Neural progenitor cell (in vitro differentiated cells): Measurements from ENCODE around the gene GATAD2B.

ENCODE experiments used
- EZH2phosphoT487 ChIP-seq: fragments of 200-600 bp; sonication (generic); IDR thresholded peaks from 2 replicates; pipeline ENCODE4 v1.6.1; 2017; ENCODE audit warnings: antibody characterized with exemption
- TF ChIP-seq, protein P1 (sequence below): fragments of 200-600 bp; sonication (generic); IDR thresholded peaks from 2 replicates; pipeline ENCODE4 v1.5.1; 2017; ENCODE audit warnings: antibody characterized with exemption, mild to moderate bottlenecking

DNA sequence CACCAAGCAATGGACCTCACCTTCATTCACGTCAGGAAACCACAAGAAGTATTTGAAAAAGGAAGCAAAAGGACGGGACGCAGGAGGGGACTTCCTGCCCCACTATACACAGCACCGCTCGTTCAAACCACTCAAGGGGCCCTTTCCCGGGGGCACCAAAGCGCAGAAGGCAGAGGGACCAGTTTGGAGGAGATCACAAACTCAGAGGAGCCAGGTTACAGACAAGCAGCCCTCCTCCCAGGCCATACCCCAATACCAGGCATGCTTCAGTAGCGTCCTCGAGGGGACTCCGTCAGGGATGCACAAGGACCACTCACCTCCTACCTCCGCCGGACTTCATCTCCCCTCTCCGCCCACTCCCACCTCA lies 35.0 kb upstream of the GATAD2B start:
- TF ChIP-seq, protein P1, sequence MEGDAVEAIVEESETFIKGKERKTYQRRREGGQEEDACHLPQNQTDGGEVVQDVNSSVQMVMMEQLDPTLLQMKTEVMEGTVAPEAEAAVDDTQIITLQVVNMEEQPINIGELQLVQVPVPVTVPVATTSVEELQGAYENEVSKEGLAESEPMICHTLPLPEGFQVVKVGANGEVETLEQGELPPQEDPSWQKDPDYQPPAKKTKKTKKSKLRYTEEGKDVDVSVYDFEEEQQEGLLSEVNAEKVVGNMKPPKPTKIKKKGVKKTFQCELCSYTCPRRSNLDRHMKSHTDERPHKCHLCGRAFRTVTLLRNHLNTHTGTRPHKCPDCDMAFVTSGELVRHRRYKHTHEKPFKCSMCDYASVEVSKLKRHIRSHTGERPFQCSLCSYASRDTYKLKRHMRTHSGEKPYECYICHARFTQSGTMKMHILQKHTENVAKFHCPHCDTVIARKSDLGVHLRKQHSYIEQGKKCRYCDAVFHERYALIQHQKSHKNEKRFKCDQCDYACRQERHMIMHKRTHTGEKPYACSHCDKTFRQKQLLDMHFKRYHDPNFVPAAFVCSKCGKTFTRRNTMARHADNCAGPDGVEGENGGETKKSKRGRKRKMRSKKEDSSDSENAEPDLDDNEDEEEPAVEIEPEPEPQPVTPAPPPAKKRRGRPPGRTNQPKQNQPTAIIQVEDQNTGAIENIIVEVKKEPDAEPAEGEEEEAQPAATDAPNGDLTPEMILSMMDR = no peak
- no peak for TF ChIP-seq EZH2phosphoT487
